ENCODE measurements around the gene ZNF24.
A peak's percentile ranks its signal among the peaks of the same experiment; 100 is the strongest.

The ZNF24 gene

DNA sequence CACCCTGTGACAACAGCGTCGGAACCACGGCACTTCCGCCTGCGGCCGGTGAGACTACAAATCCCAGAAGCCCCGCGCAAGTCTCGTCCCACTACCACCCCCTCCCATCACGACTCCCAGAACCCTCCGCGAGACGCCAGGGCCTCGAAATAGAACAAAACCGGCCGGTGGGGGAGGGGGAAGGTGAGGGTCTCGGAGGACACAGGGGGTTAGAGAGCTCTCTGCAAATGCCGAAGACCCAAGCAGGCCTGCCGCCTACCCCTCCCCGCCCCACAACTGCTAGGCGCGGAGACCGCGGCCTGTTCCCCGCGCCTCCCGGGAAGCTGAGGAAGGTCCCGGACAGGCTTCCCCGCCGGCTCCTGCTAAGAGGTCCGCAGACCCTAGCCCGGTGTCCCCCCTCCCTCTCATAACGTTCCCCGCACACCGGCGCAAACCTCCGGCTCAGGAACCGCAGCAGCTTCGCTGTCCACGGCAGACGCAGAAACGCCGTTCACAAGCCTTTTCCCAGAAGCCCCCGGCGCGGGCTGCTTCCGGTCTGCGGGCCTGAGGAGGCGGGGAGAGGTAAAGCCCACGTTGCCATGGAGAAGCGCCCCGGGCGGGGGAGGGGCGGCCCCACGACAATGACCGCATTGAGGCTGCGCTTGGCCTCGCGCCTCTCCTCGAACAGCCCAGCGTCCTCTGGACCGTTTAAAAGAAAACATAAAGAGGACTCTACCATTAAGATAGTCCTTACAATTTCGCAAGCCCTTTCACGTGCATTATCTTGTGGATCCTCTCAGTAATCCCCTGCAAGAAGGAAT is at the start of gene ZNF24:
TSS of gene ZNF24 (minus strand) at position 485 of the 800 bp plus-strand sequence. CDS start 3,770 bp downstream, outside the sequence.
- DNase-seq = peak; percentile 94 to 95

DNA sequence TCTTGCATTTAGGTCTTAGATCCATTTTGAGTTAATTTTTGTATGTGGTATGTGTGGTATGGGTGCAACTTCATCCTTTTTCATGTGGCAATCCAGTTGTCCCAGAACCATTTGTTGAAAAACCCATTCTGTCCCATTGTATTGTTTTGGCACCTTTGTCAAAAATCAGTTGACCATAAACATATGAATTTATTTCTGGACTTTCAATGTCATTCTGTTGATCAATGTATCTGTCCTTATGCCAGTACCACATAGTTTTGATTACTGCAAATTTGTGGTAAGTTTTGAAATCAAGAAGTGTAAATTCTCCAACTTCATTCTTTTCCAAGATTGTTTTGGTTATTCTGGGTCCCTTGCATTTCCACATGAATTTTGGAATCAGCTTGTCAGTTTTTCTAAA is 49.5 kb upstream of the ZNF24 start:
- no peak for DNase-seq

DNA sequence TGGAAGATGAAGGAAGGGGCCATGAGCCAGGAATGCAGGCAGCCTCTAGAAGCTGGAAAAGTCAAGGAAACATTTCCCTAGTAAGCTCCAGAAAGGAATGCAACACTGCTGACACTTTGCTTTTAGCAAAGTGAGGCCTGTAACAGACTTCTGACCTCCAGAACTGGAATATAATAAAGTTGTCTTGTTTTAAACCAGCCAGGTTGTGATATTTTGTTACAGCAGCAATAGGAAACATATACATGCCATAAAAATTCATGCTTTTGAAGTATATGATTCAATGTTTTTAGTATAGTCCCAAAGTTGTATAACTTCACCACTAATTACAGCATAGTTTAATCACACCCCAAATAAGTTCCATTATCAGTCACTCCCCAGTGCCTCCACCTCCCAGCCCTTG is 48.2 kb upstream of the ZNF24 start:
- DNase-seq = no peak

DNA sequence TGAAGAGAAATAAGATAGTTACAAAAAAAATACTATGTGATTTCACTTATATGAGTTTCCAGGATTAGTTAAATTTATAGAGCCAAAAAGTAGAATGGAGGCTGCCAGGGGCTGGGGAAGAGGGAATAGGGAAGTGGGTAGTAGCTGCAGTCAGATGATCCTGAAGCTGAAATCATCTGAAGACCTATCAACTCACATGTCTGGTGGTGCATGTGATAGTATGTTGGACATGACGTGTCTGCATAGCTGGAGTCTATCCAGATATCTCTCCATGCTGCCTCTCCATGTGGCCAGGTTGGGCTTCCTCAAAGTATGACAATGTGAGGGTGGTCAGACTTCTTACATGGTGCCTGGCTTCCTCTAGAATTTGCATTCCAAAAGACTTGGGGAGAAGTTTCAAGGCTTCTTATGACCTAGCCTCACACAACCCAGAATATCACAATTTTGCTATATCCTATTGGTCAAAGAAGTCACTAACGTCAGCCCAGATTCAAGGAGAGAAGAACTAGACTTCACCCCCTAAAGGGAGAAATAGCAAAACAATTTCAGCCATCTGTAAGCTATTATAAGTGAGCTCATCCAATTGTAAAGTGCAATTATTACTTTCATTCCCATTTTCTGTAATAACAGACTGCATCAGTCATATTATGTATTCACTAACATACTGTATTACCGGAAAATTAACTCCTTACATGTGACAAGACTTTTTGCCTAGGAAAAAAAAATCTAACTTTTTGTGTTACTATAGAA is 46.9 kb upstream of the ZNF24 start:
- DNase-seq = no peak

DNA sequence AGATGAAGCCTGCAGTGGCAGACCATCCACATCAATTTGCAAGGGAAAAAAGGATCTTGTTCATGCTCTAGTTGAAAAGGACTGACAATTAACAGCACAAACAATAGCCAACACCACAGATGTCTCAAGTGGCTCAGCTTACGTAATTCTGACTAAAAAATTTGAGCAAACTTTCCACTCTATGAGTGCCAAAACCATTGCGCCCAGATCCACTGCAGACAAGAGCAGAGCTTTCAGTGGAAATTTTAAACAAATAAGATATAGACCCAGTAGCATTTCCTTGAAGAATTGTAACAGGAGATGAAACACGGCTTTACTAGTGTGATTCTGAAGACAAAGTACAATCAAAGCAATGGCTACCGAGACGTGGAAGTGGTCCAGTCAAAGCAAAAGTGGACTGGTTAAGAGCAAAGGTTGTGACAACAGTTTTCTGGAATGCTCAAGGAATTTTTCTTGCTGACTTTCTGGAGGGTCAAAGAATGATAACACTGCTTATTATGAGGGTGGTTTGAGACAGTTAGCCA is 44.9 kb upstream of the ZNF24 start:
- no peak for DNase-seq

DNA sequence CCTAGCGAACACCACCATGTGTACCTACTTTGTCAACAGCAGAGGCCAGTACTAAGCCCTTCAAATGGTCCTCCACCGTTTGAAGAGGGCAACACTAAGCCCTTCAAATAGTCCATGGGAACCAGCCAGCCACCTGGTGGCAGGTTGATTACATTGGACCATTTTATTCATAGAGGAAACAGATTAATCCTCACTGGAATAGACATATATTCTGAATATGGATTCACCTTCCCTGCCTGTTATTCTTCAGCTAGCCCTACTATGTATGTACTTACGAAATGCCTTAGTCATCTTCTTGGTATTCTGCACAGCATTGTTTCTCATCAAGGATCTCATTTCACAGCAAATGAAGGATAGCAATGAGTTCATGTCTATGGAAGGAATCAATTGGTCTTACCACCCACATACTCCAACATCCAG is 42.9 kb upstream of the ZNF24 start:
- DNase-seq = no peak

DNA sequence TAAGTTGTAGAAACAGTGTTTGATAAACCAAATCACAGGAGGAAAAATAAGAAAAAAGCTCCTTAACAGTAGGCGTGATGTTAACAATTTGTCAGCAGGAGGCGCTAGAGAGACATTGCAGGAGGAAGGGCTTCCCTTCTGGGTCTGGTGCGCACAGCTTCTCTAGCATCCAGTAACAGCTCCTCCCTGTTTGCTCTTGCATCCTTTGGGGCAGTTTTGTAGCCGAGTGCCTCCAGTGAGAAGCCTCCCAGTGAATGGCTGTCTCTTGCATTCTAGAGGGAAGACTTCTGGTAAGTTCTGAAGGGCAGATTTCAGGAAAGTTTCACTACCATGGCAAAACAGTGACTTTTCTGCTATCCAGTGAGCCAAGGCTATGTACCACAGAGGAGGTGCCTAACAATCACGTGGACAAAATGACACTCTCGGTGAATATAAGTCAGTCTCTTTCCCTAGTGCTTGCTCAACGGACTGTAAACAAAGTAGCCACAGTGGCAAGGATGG is 42.4 kb upstream of the ZNF24 start:
- peak; percentile 54 to 58 for DNase-seq

DNA sequence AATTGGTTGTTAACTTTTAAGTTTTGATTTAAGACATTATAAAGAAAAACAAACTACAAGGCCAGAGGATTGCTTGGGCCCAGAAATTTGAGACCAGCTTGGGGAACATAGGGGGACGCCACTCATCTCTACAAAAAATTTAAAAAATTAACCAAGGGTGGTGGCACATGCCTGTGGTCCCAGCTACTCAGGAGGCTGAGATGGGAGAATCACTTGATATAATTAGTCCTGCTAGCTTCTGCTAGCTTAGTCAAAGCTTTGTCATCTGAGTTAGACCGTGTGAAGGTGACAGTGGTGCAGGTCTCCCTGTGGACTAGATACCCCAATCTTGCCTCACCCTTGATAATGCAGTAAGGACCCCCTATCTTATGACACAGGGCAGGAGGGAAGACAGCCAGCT is 38.9 kb upstream of the ZNF24 start:
- DNase-seq = no peak

DNA sequence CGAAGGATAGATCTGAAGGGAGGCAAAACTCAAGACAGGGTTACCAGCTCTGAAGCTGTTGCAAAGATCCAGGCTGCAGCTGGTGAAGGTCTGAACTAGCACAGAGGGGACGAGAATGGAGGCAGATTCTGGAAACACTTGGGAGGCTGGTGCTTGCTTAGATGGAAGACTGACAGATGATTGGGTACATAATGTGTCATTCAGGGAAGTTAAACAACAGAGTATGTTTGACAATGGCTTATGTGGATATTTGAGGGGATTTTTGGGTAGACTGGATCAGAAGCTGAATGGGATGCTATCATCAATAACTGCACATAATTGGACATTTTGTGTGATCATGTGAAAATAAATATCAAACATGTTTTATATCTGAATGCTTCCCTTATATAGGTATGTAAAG is 35.2 kb upstream of the ZNF24 start:
- DNase-seq = no peak

DNA sequence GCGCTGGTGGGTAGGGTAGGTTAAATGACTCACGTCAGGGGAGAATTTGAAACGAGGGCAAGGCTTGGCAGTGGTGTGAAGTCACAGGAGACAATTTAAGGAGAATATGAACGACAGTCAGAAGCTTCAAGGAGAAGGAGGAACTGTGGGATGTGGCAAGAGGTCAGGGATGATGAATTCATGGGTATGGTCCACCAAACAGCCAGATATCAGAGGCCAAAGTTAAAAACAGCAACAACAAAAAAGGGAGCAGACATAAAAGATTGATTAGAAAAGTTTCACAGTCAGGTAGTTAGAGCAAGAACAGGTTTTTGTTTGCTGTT is 34.3 kb upstream of the ZNF24 start:
- no peak for DNase-seq

DNA sequence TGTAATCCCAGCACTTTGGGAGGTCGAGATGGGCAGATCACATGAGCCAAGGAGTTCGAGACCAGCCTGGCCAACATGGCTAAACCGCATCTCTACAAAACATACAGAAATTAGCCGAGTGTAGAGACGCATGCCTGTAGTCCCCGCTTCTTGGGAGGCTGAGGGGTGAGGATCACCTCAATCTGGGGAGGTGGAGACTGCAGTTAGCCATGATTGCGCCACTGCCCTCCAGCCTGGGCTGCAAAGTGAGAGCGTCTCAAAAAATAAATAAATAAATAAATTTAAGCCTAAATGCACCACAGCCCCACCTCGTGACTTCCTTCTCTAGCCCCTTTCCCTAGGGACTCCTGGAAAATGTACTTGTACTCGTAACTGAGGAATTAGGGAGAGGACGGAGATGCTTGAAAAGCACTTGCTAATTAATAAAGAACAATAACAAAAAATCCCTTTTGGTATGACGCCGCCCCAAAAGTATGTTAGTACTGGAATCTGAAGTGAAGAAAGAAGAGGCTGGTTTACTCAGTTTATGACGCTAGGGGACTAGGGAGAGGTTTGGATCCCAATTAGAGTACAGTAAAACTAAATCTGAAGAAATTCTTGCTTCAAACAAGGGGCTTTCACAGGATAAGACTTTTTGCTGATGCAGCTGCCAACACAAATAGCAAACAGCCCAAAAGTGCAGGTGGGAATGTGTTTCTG is 33.8 kb upstream of the ZNF24 start:
- DNase-seq = no peak

DNA sequence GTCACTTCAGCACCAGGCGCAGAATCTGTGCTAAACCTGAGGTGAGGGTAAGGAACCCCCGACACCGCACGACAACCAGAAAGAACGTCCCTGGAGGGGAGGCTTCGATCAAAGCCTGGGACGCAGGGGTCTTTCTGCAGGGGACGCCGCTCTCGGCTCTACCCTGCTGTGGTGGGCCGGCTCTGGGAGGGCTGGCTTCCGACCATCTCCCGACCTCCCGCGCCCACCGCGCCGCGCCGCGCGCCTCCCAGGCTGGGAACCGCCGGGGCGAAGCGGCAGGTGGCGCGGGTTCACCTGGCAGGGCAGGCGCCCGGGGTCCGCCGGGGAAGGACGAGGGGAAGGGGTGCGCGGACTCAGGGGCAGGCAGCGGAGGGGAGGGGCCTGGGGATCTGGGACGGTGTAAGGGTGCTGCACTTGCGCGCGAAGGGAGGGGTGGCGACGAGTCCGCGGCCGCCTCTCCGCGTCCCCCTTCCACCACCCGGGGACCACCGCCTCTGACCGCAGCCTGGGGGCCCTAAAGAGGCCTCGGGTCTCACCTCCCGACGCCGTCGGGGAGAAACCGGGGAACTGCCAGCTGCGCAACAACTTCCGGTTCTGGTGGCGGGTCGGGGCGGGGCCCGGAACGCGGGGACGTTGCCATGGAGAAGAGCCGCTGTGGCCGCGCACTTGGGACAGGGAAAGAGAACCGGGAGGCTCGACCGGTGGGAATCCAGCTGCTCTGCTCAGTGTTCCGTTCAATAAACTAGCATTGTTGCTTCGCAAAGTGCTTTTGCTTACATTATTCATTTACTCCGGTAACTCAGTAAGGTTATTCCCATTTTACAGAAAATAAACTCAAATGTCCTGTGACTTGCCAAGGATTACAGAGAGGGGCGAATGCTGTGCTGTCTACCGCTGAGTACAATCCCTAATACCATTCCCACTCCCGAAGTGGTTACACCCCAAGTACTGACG is 32.8 kb upstream of the ZNF24 start, which contains the start of gene ZNF396:
TSS of gene ZNF396 (minus strand) at position 596 of the 954 bp plus-strand sequence. CDS start 3,045 bp downstream, outside the sequence.
- peak; percentile 74 to 80 for DNase-seq

DNA sequence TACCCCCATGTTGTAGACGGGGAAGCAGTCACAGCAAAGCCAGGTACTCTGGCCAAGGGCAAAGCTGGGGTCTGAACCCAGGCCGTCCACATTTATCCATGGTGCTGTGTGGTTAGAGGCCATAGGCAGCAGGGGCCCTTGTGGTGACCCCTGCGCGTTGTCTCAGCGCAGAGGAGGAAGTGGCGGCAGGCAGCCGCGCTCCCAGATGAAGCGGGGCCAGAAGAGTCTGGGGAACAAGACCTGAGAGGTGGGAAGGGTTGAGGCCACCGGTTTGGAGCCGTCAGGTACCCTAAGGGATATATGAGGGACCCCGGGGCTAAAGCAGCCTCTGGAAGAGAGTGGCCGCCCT is 32.1 kb upstream of the ZNF24 start:
- peak in 1 of 2 donors; percentile 20 for DNase-seq

DNA sequence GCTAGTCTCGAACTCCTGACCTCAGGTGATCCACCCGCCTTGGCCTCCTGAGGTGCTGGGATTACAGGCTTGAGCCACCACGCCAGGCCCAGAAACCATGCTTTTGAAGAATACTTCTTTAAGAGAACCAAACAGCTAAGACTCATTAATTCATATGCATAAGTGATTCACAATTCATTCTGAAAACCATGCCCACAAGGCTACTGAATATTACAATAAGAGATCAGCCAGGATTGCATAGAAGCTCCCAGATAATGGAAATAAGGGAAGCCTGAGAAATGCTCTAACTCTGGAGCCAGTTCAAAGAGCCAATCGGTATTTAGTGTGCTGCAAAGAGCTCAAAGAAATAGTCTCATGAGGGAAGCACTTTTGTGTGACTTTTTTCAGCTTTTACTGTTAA is 30.5 kb upstream of the ZNF24 start:
- DNase-seq = no peak

DNA sequence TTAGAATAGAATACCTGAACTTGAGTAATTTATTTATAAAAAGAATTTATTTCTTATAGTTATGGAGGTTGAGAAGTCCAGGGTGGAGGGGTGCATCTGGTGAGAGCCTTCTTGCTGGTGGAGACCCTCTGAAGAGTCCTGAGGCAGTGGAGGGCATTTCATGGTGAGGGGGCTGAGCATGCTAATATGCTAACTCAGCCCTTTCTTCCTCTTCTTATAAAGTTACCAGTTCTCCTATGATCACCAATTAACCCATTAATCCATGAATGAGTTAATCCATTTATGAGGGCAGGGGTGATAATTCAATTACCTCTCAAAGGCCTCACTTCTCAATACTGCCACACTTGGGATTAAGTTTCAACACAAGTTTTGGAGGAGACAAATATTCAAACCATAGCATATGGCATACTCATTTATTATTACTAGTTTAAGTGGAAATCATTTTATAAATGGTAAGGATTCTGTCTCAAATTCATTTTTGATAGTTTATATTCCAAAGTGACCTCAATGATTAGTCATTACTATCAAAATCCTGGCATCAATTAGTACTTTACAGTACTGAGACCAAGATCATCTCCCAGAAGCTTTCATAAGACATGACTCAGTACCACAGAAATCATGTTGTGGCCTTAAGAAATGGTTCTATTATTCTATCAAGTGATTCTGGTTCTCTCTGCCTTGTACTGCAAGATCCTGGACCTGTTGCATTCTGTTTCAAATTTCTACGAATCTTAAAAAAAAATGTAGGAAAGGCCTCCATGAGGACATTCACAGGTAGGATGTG is 27.4 kb upstream of the ZNF24 start:
- no peak for DNase-seq

DNA sequence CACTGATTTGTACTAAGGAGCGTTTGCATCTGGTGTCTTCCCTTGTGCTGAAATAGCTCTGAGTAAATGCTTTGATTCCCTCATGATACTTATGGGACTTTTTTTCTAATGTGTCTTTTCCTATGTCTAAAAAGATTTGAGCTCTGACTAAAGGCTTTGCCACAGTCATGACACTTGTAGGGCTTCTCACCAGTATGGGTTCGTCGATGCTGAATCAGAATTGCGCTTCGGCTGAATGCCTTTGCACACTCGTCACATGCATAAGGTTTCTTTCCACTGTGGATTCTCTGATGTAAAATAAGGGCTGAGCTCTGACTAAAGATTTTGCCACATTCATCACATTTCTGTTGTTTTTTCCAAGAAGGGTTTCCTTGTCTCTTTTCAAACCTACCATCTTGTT is 24.9 kb upstream of the ZNF24 start:
- DNase-seq = no peak

DNA sequence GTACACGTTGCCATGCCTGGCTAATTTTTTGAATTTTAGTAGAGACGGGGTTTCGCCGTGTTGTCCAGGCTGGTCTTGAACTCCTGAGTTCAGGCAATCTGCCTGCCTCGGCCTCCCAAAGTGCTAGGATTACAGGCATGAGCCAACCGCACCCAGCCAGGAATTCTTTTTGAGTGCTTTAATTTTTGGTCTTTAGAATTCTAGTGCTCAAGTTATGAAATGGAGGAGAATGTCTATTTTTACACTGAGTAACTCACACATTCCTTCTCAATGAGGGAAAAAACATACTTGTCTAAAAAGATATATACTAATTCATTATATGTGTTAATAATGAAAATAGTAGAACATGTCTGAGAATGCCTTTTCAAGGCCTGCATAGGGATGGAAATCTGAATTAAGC is 24.4 kb upstream of the ZNF24 start:
- DNase-seq = no peak

DNA sequence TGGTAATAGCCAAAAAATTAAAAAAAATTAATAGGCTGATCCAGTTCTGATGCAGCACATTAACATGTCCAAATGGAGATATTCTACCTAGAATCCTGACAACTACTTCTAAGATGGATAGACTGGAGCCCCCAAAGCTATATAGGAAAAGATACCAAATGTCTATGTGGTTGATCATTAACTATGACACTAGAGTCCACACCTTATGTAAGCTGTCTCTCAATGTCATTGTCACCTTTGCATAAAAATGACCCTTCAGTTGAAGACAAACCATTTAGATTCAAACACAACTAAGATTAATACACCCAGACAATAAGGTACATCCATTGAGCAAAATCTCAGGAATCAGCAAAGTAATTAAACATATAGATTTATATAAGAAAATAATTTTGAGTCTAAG is 18.3 kb upstream of the ZNF24 start:
- DNase-seq = no peak

DNA sequence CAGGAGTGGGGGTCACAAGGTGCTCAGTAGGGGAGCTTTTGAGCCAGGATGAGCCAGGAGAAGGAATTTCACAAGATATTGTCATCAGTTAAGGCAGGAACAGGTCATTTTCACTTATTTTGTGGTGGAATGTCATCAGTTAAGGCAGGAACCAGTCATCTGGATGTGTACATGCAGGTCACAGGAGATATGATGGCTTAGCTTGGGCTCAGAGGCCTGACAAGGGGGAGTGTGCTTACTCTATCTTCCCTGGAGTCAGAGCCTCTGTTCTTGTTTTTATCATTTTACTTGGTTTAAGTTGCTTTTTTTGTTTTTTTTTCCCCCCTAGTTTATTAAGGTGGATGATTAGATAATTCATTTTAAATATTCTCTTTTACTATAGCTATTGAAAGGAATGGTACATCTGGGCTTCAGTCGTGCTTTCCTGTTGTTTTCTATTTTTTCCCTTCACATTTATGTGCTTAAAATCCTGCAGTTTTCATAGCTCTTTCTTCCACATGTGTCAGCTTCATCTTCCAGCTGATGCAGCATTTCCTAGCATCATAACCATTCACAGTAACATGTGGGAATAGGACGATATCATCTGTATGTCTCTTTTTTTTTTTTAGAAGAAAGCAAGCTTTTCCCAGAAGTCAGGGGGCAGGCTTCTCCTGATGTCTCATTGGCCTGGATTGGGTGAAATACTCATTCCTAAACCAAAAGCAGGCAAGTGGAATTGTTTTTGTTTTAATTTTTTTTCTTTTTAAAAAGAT is 17.5 kb upstream of the ZNF24 start:
- no peak for DNase-seq

DNA sequence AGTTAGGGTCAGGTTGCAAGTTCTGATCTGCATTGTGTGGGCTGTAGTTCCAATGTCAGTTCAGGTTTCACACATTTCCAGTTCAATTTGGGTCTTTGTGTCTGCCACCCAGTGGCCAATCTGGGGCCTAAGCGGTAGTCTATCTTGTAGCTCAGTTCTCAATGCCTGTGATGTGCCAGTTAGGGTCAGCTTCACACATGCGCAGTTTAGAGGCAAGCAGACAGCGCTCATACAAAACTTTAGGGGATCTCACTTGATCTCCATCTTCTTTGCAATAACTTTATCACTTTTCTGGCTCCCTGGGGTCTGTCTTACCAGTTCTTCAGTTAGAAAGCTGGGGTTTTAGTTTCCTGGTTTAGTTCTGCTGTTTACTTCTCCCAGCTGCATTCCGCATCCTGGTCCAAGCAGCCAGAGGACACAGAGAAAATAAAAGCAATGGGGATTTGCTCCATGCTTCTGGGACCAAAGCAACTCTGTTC is 11.0 kb upstream of the ZNF24 start:
- DNase-seq = peak; percentile 46 to 58
